Measurements from ENCODE around the gene ABCC1.
"Not testable (repeated sequence)": the region's sequence is repeated elsewhere in the genome, so short reads cannot be mapped to it uniquely, and the experiment has no call there.

Gene ABCC1

GRCh38 chr16:16146380-16147315, 197.2 kb downstream of the ABCC1 start:
- no peak for DNase-seq

- no peak for DNase-seq
These were observed 198.0 kb downstream of the ABCC1 start for GRCh38 chr16:16147316-16147999.

DNA sequence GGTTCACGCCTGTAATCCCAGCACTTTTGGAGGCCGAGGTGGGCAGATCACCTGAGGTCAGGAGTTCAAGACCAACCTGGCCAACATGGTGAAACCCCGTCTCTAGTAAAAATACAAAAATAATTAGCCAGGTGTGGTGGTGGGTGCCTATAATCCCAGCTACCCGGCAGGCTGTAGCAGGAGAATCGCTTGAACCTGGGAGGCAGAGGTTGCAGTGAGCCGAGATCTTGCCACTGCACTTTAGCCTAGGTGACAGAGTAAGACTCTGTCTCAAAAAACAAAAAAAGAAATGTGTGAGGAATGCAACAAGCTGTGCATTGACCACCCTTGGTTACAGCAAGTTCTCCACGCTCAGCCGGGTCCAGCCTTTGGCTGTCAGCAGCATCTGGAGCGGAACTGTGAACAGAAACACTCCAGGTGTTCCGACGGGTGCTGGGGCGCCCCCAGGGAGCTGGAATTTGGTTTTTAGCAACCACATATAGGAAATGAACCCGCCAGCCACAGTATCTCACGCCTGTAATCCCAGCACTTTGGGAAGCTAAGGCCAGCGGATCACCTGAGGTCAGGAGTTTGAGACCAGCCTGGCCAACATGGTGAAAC, 198.7 kb downstream of the ABCC1 start:
- DNase-seq = not testable (repeated sequence)

DNA sequence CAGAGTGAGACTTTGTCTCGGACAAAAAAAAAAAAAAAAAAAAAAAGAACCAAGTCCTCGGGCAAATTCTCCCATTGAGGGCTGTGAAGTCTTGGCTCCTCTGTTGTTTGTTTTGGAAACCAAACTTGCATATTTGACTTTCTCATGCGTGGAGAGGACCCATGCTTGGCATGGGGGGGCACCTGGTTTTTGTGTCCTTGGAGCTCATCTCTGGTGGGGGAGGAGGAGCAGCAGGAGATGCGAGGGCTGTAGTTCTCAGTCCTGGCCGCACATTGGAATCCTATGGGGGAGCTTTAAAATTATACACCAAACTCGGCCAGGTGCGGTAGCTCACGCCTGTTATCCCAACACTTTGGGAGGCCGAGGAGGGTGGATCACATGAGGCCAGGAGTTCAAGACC, 199.3 kb downstream of the ABCC1 start:
- DNase-seq = no peak

- DNase-seq = no peak
These were observed 200.3 kb downstream of the ABCC1 start for GRCh38 chr16:16149710-16150116.

- DNase-seq = no peak
These were observed 200.9 kb downstream of the ABCC1 start for GRCh38 chr16:16150117-16150877.

GRCh38 chr16:16150878-16151152, 201.4 kb downstream of the ABCC1 start:
- DNase-seq = no peak

DNA sequence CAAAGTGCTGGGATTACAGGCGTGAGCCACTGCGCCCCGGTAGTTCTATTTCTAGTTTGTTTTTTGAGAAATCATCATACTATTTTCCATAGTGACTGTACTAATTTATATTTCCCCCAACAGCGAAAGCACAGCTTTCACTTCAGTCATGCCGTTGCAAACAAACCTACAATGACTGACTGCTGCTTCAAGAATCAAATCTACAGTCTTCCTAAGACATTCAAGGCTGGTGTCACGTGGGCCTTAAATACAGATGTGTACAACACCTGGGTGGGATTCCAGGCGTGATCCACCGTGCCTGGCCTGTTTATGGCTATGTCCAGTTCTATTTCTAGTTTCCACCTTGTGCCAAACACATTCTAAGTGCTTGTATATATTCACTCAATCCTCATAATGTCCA, 201.9 kb downstream of the ABCC1 start:
- DNase-seq = no peak

DNA sequence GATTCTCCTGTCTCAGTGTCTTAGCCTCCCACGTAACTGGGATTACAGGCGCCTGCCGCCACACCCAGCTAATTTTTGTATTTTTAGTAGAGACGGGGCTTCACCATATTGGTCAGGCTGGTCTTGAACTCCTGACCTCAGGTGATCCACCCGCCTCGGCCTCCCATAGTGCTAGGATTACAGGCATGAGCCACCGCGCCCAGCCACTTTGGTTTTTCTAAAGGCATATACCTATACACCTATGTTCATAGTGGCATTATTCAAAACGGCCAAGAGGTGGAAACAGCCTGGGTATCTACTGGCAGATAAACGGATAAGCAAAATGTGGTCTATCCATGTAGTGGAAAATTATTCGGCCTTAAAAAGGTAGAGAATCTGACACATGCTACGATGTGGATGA, 203.6 kb downstream of the ABCC1 start:
- not testable (repeated sequence) for DNase-seq

DNA sequence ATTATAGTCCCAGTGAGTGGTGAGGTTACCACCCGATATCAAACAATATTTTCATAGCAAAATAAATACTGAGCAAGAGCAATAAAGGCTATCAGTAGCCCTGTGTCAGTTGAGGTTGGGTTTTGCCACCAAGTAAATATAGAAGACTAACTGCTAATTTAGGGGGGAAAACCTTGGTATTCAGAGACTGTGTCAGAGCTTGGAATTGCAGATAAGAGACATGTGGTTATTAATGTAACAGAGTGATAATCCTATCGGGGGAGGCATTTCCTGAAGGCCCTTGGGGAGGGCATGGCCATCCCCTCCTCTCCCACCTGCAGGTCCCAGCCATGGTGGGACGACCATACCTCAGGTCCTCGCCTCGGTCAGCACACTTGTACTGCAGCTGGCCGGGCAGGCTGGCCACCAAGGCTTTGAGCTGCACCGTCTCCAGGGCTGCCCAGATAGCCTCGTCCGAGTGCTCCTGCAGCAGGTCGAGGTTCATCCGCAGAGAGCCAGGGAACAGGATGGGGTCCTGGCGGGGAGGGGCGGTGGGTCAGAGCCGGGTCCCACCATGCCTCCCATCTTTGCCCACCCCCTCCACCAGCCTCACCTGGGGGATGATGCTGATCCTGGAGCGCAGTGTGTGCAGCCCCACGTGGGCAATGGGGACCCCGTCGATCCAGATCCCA, 205.0 kb downstream of the ABCC1 start:
- no peak for DNase-seq

GRCh38 chr16:16155234-16155633, 205.8 kb downstream of the ABCC1 start:
- DNase-seq = no peak

DNA sequence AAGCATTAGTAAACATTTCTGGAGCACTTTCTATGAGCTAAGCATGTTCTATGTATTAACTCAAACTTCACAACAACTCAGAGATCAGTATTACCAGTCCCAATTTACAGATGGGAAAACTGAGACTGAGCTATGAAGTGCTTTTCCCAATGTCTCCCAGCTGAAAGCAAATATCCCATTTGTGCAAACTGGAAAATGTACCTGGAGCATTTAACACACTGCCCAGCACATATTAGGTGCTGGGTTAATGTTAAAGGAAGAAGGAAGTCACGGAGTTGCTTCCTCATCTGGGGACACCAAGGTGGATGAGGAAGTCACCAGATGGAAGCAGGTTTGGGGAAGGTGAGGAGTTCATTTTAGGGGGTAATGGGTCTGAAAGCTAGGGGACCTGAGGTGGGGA, 207.8 kb downstream of the ABCC1 start:
- no peak for DNase-seq

DNA sequence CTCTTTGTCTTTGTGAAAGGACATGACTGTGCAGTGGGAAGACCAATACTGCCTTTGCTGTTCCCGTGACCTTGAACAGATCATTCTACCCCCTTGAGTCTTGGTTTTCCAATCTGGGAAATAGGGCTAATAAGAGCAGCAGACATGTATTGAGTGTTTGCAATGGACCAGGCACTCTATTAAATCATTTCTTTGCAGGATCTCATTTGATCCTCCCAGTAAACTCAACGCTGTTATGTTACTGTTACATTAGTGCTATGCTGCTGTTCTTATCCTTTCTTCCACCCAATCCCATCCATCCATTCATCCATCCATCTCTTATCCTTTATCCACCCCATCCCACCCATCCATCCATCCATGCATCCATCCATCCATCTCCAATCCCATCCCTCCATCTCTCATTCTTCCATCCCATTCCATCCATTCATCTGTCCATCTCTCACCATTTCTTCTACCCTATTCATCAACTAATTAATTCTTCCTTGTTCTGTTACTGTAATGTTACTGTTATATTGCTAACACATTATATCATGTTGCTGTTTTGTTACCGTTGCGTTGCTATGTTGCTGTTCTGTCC, 208.8 kb downstream of the ABCC1 start:
- no peak for DNase-seq

DNA sequence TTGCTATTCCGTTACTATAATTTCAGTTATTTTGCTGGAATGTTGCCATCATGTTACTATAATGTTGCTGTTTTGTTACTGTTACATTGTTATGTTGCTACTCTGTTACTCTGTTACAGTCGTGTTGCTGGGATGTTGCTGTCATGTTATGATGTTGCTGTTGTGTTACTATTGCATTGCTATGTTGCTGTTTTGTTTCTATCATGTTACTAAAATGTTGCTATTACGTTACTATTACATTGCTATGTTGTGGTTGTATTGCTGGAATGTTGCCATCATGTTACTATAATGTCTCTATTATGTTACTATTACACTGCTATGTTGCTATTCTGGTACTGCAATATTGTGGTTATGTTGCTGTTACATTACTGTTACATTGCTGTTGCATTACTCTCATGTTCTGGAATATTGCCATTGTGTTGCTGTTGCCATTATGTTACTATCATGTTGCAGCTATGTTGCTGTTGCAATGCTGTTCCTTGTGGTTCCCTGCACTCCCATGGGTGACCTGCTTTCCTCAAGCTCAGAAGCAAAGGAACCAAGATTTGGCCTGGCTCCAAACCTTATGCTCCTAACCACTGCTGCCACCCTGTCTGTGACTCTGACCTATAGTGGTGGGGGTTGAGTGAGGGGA, 209.4 kb downstream of the ABCC1 start:
- no peak for DNase-seq

- no peak for DNase-seq
These were observed 210.2 kb downstream of the ABCC1 start for GRCh38 chr16:16159662-16160061.

- DNase-seq = no peak
These were observed 211.9 kb downstream of the ABCC1 start for GRCh38 chr16:16161319-16161718.

- DNase-seq = not testable (repeated sequence)
These were observed 212.4 kb downstream of the ABCC1 start for GRCh38 chr16:16161840-16162239.

- no peak for DNase-seq
These were observed 213.2 kb downstream of the ABCC1 start for GRCh38 chr16:16162591-16162990.

- DNase-seq = no peak
These were observed 213.7 kb downstream of the ABCC1 start for GRCh38 chr16:16163109-16163508.

DNA sequence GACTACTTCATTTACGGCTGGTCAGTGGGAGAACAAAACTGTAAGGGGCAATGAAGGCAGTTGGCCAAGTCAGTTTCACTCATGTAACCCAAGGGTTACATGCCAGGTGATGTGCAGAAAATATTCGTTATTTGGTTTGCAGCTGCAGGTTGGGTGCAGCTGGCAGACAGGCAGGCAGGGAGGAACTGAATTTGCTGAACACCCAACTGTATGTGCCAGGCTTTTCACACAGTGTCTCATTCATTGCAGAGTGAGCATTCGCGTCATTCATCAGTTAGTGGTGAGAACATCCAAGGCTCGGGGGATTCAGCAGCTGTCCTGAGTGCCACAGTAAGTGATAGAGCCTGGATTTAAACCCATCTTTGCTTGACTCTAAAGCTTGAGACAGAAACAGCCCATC, 214.2 kb downstream of the ABCC1 start:
- DNase-seq = no peak

GRCh38 chr16:16164243-16164642, 214.8 kb downstream of the ABCC1 start:
- DNase-seq = no peak

DNA sequence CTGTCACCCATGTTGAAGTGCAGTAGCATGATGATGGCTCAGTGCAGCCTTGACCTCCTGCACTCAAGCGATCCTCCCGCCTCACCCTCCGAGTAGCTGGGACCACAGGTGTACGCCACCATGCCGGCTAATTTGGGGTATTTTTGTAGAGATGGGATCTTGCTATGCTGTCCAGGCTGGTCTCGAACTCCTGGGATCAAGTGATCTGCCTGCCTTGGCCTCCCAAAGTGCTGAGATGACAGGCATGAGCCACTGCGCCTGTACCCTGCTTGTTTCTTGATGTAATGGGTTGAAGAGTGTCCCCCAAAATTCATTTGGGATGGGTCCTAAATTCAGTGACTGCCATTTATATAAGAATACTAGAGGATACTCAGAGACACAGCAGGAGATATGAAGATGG, 216.7 kb downstream of the ABCC1 start:
- no peak for DNase-seq
